ENCODE data around the gene ERCC8. TPM values are rescaled to one million over a fixed set of nuclear protein-coding genes. Genes with fewer than 3 reads are reported as not detected.

Gene ERCC8
- polyA plus RNA-seq, 10 donors = 12.2 to 16.3 (median 14.0) TPM

DNA sequence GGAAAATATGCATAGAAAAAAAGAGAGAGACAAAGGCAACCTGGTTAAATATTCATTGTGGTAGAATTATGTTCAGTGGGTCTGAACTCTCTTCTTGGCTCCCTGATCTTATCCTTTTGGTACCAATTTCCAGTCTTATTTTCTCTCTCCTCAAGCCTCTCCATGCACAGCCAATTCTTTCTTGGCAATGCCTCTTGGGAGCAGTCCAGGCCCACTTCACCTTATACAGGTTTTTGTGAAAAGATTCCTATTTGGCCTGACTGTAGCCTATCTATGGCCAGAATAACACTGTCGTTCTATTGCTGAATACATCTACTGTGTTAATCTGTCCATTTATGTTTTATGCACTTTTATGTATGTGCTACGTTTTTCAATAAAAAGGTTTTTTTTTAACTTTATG lies 103.5 kb downstream of the ERCC8 start:
- no peak for DNase-seq

- DNase-seq = no peak
These were observed 108.7 kb downstream of the ERCC8 start for GRCh38 chr5:60836131-60836530.

- DNase-seq = no peak
These were observed 109.3 kb downstream of the ERCC8 start for GRCh38 chr5:60835554-60835953.

- no peak for DNase-seq
These were observed 111.3 kb downstream of the ERCC8 start for GRCh38 chr5:60833520-60833919.

DNA sequence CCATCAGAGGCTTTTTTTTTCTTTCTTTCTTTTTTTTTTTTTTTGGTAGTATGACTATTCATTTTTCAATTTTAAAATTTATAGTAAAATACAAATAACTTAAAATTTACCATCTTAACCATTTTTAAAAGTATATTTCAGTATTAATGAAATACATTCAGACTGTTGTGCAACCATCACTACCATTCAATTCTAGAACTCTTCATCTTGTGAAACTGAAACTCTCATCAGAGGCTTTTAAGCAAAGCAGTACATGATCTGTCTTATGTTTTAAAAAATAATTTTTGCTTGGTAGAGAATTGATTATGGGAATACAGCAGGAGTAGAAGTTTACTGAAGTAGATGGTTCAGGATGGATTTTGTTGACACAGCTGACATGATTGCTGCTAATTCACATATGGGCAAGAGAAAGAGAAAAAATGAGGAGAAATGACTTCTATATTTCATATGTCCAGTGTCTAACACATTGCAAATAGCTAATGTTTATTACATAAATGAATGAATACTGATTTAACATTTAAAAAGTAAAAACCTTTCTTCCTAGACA lies 114.2 kb downstream of the ERCC8 start:
- DNase-seq = no peak

DNA sequence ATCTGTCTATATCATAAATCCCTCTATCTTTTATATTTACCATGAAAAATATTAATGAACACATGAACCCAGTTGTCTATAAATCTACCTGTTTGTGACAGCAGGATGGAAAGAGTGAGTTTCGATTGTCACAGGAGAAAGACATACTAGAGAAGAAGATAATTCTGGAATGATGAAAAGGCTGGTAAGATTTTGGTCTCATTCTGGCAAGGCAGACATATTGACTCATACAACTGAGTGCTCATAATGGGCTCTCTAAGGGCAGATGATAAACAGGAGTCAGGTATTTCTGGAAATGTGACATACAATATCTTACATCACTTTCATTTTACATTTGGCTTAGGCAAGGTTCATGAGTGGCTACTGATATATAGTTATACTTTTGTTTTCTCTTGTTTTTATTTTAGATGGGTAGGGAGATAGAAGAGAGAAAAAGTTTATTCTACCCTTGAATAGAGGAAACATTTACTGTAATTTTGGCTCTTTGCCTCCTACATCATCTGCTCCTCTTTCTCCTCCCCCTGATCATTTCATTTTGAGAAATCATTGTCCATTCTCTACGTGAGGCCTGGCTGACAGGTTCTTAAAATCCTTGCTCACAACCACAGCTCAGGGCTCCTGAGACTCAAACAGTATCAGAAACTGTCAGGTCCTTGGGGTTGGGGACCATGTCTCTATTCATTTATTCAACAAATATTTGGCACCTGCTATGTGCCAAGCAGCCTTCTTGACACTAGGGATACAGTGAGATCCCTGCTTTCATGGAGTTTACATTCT lies 115.2 kb downstream of the ERCC8 start:
- DNase-seq = no peak

- DNase-seq = no peak
These were observed 117.7 kb downstream of the ERCC8 start for GRCh38 chr5:60827201-60827600.

- DNase-seq = no peak
These were observed 118.2 kb downstream of the ERCC8 start for GRCh38 chr5:60826653-60827052.

Other genes starting within 250 kb of the ERCC8 start
- gene DEPDC1B, start 244.9 kb downstream of the ERCC8 start, polyA plus RNA-seq (ENCODE audit: insufficient read length in 10 of 10) = 1 to 10 TPM; 3.6 to 7.0 (median 4.4) TPM
- 1 to 10 TPM in 1 of 10 donors, under 1 TPM in 9; 0.08 to 1.3 (median 0.22) TPM for gene ELOVL7, start 100.8 kb downstream of the ERCC8 start, polyA plus RNA-seq (ENCODE audit: insufficient read length in 10 of 10)
- gene NDUFAF2, start 135 bp upstream of the ERCC8 start, polyA plus RNA-seq (ENCODE audit: insufficient read length in 10 of 10) = 10 to 100 TPM; 24.6 to 34.9 (median 30.3) TPM
- gene SMIM15, start 217.4 kb upstream of the ERCC8 start, polyA plus RNA-seq (ENCODE audit: insufficient read length in 10 of 10) = 10 to 100 TPM; 31.9 to 43.2 (median 35.1) TPM